Panc1 (cell line): ENCODE results near the gene NCK2. TPM values are rescaled to one million over a fixed set of nuclear protein-coding genes. Genes with fewer than 3 reads are reported as not detected.

Source experiments
- ATAC-seq: fragments of 200-7000 bp; cut with Tn5 transposase; 2 replicates; pipeline ENCODE4 v1.9.1; 2020; ENCODE audit warnings: mild to moderate bottlenecking, moderate library complexity
- BruUV-seq: library from RNA; stranded (reverse); fragments of 400-500 nt; replicated peaks from 2 replicates; lab custom pipeline; 2021; lab: Mats Ljungman, UMichigan
- CTCF ChIA-PET: fragments of 300-600 bp; sonication (Branson Sonifier 250); formaldehyde crosslinking; loops from one replicate; lab custom pipeline; 2022; ENCODE audit warnings: antibody characterized with exemption; lab: Charles Lee
- POLR2A ChIA-PET: fragments of 300-600 bp; sonication (Branson Sonifier 250); formaldehyde crosslinking; loops from one replicate; lab custom pipeline; 2022; ENCODE audit warnings: antibody characterized with exemption; lab: Charles Lee
- DNase-seq: peaks from one replicate; pipeline ENCODE4 v3.0.0-alpha.2; 2010; ENCODE audit warnings: low read depth, low spot score
- H3K27ac ChIP-seq: 2 replicates; pipeline ENCODE4 v1.5.1; 2011; ENCODE audit warnings: mild to moderate bottlenecking, low read length, inconsistent platforms
- H3K27me3 ChIP-seq: fragments of 200-500 bp; sonication (Bioruptor generic); 2 replicates; pipeline ENCODE4 v1.6.0; 2014; ENCODE audit warnings: low read length, inconsistent platforms; ENCODE audit not compliant: control insufficient read depth, insufficient read depth
- H3K36me3 ChIP-seq: fragments of 200-500 bp; sonication (Bioruptor generic); 2 replicates; pipeline ENCODE4 v1.5.1; 2014; ENCODE audit warnings: inconsistent platforms, mild to moderate bottlenecking, low read length, moderate library complexity; ENCODE audit not compliant: control insufficient read depth, insufficient read depth
- H3K4me1 ChIP-seq: 2 replicates; pipeline ENCODE4 v1.5.1; 2011; ENCODE audit warnings: inconsistent platforms, mild to moderate bottlenecking, low read length, moderate library complexity; ENCODE audit not compliant: control insufficient read depth, insufficient read depth
- H3K4me3 ChIP-seq, 2 experiments: 2 replicates each; pipeline ENCODE4 v1.5.1; 2011 to 2012; ENCODE audit warnings: low read depth in 2 of 2, low read length in 2 of 2, mild to moderate bottlenecking in 2 of 2, inconsistent platforms in 1 of 2, moderate library complexity in 1 of 2
- H3K9me3 ChIP-seq: fragments of 200-500 bp; sonication (Bioruptor generic); 2 replicates; pipeline ENCODE4 v1.5.1; 2014; ENCODE audit warnings: low read depth, mild to moderate bottlenecking, inconsistent platforms, low read length, moderate library complexity; ENCODE audit not compliant: control insufficient read depth, insufficient read depth
- POLR2AphosphoS5 ChIP-seq: IDR thresholded peaks from 2 replicates; pipeline ENCODE4 v1.6.1; 2012; ENCODE audit warnings: mild to moderate bottlenecking, low read depth, low read length, moderate library complexity
- SIN3A ChIP-seq: IDR thresholded peaks from 2 replicates; pipeline ENCODE4 v1.6.1; 2012; ENCODE audit warnings: low read depth, mild to moderate bottlenecking, low read length, moderate library complexity, borderline replicate concordance; ENCODE audit not compliant: insufficient read depth
- TCF7L2 ChIP-seq: IDR thresholded peaks from 2 replicates; pipeline ENCODE4 v1.6.1; 2011; ENCODE audit warnings: mild to moderate bottlenecking, low read depth, low read length, inconsistent platforms
- in situ Hi-C: cut with HindIII; loops from 2 replicates; pipeline ENCODE4 v1.10.0; 2016; ENCODE audit warnings: low sequenced_read_pairs, low pct_unique_long_range_greater_than_20kb
- intact Hi-C: fragments of 100-400 bp; cut with micrococcal nuclease; formaldehyde crosslinking; loops from one replicate; pipeline ENCODE4 v1.10.0; 2022; ENCODE audit not compliant: unreplicated experiment
- total RNA-seq: library from RNA; stranded (reverse); gene quantifications from one replicate; pipeline ENCODE4 v1.2.1, GENCODE V29; 2021; ENCODE audit not compliant: unreplicated experiment
- TF ChIP-seq, protein P1 (sequence below), 2 experiments: IDR thresholded peaks; 2 replicates each; pipeline ENCODE4 v1.6.1; 2011 to 2012; ENCODE audit warnings: low read depth in 2 of 2, control low read depth in 1 of 2, low read length in 1 of 2, mild to moderate bottlenecking in 1 of 2, moderate library complexity in 1 of 2; ENCODE audit not compliant: insufficient read depth in 1 of 2
- TF ChIP-seq, protein P2 (sequence below): fragments of 450-650 bp; IDR thresholded peaks from 2 replicates; pipeline ENCODE4 v1.5.1; 2017; ENCODE audit warnings: mild to moderate bottlenecking

NCK2 gene
- total RNA-seq, 1 experiment from 2014 or later, result 60.7 TPM

DNA sequence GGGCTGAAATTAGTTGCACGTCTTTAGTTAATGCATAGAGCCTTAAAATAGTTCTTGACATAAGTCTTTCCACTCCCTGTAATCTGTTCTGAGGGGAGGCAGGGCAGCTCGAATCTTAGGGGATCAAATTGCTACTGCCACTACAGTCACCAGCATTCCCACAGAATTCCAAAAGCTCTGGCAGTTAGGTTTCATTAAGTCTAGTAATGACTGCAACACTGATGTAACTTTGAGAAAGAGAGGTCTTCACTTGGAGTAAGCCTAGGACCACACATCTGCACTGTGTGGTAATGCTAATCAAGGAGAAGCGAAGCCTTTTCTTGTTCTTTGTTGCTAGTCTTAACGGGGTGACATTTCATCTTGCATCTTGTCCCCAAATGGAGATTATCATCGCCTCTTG, 19.3 kb upstream of the NCK2 start:
- no peak for DNase-seq

DNA sequence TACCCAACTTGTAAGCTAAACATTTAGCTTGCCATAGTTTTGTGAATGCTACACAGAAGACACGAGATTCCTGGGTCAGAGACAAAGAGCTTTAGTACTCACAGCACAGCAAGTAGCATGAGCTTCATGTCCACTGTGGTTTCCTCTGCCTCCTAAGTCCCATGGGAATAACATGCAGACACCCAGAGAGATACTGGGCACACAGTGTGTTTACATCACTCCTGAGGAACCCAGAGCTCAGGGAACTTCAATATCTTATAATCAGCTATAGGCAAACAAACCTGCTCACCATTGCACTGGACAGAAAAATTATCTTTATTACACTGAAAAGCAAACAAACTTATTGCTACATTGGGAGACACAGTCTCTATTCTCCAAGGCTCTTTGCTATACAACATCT, 14.5 kb upstream of the NCK2 start:
- Histone ChIP-seq H3K36me3 (no peaks in the 10 kb centered on the region), H3K9me3 (no peaks in the 10 kb centered on the region), H3K27me3 (peaks cover 10% of the 10 kb centered on the region), H3K27ac (no peak overlapping the region), H3K4me1 (no peaks in the 10 kb centered on the region), H3K4me3 (no peak overlapping the region)
- TF ChIP-seq, protein P1, sequence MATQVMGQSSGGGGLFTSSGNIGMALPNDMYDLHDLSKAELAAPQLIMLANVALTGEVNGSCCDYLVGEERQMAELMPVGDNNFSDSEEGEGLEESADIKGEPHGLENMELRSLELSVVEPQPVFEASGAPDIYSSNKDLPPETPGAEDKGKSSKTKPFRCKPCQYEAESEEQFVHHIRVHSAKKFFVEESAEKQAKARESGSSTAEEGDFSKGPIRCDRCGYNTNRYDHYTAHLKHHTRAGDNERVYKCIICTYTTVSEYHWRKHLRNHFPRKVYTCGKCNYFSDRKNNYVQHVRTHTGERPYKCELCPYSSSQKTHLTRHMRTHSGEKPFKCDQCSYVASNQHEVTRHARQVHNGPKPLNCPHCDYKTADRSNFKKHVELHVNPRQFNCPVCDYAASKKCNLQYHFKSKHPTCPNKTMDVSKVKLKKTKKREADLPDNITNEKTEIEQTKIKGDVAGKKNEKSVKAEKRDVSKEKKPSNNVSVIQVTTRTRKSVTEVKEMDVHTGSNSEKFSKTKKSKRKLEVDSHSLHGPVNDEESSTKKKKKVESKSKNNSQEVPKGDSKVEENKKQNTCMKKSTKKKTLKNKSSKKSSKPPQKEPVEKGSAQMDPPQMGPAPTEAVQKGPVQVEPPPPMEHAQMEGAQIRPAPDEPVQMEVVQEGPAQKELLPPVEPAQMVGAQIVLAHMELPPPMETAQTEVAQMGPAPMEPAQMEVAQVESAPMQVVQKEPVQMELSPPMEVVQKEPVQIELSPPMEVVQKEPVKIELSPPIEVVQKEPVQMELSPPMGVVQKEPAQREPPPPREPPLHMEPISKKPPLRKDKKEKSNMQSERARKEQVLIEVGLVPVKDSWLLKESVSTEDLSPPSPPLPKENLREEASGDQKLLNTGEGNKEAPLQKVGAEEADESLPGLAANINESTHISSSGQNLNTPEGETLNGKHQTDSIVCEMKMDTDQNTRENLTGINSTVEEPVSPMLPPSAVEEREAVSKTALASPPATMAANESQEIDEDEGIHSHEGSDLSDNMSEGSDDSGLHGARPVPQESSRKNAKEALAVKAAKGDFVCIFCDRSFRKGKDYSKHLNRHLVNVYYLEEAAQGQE (IDR thresholded peaks at IDR 0.05; ENCODE audit: insufficient read depth in 1 of 2, low read depth in 2 of 2, low read length in 1 of 2), result no peak
- TF ChIP-seq SIN3A (no peak), TCF7L2 (no peak), POLR2AphosphoS5 (no peak)
- TF ChIP-seq, protein P2, sequence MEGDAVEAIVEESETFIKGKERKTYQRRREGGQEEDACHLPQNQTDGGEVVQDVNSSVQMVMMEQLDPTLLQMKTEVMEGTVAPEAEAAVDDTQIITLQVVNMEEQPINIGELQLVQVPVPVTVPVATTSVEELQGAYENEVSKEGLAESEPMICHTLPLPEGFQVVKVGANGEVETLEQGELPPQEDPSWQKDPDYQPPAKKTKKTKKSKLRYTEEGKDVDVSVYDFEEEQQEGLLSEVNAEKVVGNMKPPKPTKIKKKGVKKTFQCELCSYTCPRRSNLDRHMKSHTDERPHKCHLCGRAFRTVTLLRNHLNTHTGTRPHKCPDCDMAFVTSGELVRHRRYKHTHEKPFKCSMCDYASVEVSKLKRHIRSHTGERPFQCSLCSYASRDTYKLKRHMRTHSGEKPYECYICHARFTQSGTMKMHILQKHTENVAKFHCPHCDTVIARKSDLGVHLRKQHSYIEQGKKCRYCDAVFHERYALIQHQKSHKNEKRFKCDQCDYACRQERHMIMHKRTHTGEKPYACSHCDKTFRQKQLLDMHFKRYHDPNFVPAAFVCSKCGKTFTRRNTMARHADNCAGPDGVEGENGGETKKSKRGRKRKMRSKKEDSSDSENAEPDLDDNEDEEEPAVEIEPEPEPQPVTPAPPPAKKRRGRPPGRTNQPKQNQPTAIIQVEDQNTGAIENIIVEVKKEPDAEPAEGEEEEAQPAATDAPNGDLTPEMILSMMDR, result no peak
- ChIA-PET POLR2A (no interaction called here), CTCF (no interaction called here)
- DNase-seq, result no peak
- BruUV-seq, result no TSS peak
- intact Hi-C loops (no loop called here), in situ Hi-C loops (no loop called here)
- ATAC-seq, result no peak

More for the DNA sequence above, 19.3 kb upstream of the NCK2 start:
- TF ChIP-seq POLR2AphosphoS5 (no peak), TCF7L2 (no peak), SIN3A (no peak)
- TF ChIP-seq, protein P1 (IDR thresholded peaks at IDR 0.05; ENCODE audit: insufficient read depth in 1 of 2, low read depth in 2 of 2, low read length in 1 of 2), result no peak
- TF ChIP-seq, protein P2, result no peak
- intact Hi-C loops (no loop called here), in situ Hi-C loops (no loop called here)
- CTCF ChIA-PET, result interaction anchor here (0.7 kb wide), 1 partner anchor 359 kb away, joined by 3 read pairs; no protein-coding TSS in a partner anchor
- no peak for ATAC-seq
- Histone ChIP-seq H3K4me3 (no peak overlapping the region), H3K9me3 (no peaks in the 10 kb centered on the region), H3K4me1 (no peaks in the 10 kb centered on the region), H3K27ac (no peak overlapping the region), H3K27me3 (peaks cover 6% of the 10 kb centered on the region; the same call in 1 of the 2 replicates), H3K36me3 (no peaks in the 10 kb centered on the region)
- BruUV-seq, result no TSS peak
- POLR2A ChIA-PET, result no interaction called here
